ENCODE data around the gene UROC1. TPM values are rescaled to one million over a fixed set of nuclear protein-coding genes. Genes with fewer than 3 reads are reported as not detected.
"Not testable (repeated sequence)": the region's sequence is repeated elsewhere in the genome, so short reads cannot be mapped to it uniquely, and the experiment has no call there.

The UROC1 gene
- total RNA-seq, 1 experiment from 2014 or later = 0.02 TPM

GRCh38 chr3:126547721-126548120 lies 30.1 kb upstream of the UROC1 start:
- DNase-seq (ENCODE audit: low read depth) = no peak

GRCh38 chr3:126546549-126547239 lies 29.1 kb upstream of the UROC1 start:
- no peak for DNase-seq (ENCODE audit: low read depth)

- no peak for DNase-seq (ENCODE audit: low read depth)
Measured at GRCh38 chr3:126546013-126546412, 28.4 kb upstream of the UROC1 start.

- no peak for DNase-seq (ENCODE audit: low read depth)
Measured at GRCh38 chr3:126545544-126545943, 28.0 kb upstream of the UROC1 start.

GRCh38 chr3:126544596-126545281 lies 27.2 kb upstream of the UROC1 start:
- DNase-seq (ENCODE audit: low read depth) = no peak

- no peak for DNase-seq (ENCODE audit: low read depth)
Measured at GRCh38 chr3:126543457-126544061, 26.0 kb upstream of the UROC1 start.

- DNase-seq (ENCODE audit: low read depth) = no peak
Measured at GRCh38 chr3:126542340-126543241, 25.0 kb upstream of the UROC1 start.

- no peak for DNase-seq (ENCODE audit: low read depth)
Measured at GRCh38 chr3:126541628-126542339, 24.2 kb upstream of the UROC1 start.

GRCh38 chr3:126540951-126541627 lies 23.5 kb upstream of the UROC1 start:
- no peak for DNase-seq (ENCODE audit: low read depth)

- peak; percentile 98 for DNase-seq (ENCODE audit: low read depth)
Measured at GRCh38 chr3:126540342-126540849, 22.8 kb upstream of the UROC1 start.

GRCh38 chr3:126539558-126540250 lies 22.1 kb upstream of the UROC1 start:
- DNase-seq (ENCODE audit: low read depth) = no peak

GRCh38 chr3:126538966-126539365 lies 21.4 kb upstream of the UROC1 start:
- no peak for DNase-seq (ENCODE audit: low read depth)

GRCh38 chr3:126538316-126538715 lies 20.7 kb upstream of the UROC1 start:
- DNase-seq (ENCODE audit: low read depth) = no peak

GRCh38 chr3:126537730-126538281 lies 20.2 kb upstream of the UROC1 start:
- no peak for DNase-seq (ENCODE audit: low read depth)

GRCh38 chr3:126537116-126537729 lies 19.6 kb upstream of the UROC1 start:
- no peak for DNase-seq (ENCODE audit: low read depth)

- DNase-seq (ENCODE audit: low read depth) = no peak
Measured at GRCh38 chr3:126536126-126536525, 18.6 kb upstream of the UROC1 start.

- DNase-seq (ENCODE audit: low read depth) = no peak
Measured at GRCh38 chr3:126535636-126536035, 18.1 kb upstream of the UROC1 start.

- not testable (repeated sequence) for DNase-seq (ENCODE audit: low read depth)
Measured at GRCh38 chr3:126534716-126535115, 17.1 kb upstream of the UROC1 start.

GRCh38 chr3:126533506-126533905 lies 15.9 kb upstream of the UROC1 start:
- DNase-seq (ENCODE audit: low read depth) = no peak

Measured in M059J (cell line).